NCI-H1417 treated with DMSO at 0.1 percent for 48 hours (cell line): ENCODE results near the gene XK.
"Not testable (repeated sequence)": the region's sequence is repeated elsewhere in the genome, so short reads cannot be mapped to it uniquely, and the experiment has no call there.

Experiments used
- DNase-seq: peaks from one replicate; lab custom pipeline; 2025; lab: John Stamatoyannopoulos, UW

The XK gene

GRCh38 chrX:37685381-37686359, at the start of gene XK:
Gene XK, plus strand, starts transcription at chrX:37685791. Its CDS starts 171 bp downstream, at chrX:37685962.
- no peak for DNase-seq

- no peak for DNase-seq
Measured at GRCh38 chrX:37638047-37638446, 47.5 kb upstream of the XK start.

GRCh38 chrX:37640142-37640541, 45.4 kb upstream of the XK start:
- DNase-seq: no peak

- no peak for DNase-seq
Measured at GRCh38 chrX:37641859-37642258, 43.7 kb upstream of the XK start.

GRCh38 chrX:37644381-37645305, 40.9 kb upstream of the XK start:
- no peak for DNase-seq

- DNase-seq: no peak
Measured at GRCh38 chrX:37646254-37646653, 39.3 kb upstream of the XK start.

- DNase-seq: not testable (repeated sequence)
Measured at GRCh38 chrX:37650879-37651278, 34.7 kb upstream of the XK start.

GRCh38 chrX:37651921-37652452, 33.6 kb upstream of the XK start:
- DNase-seq: no peak

GRCh38 chrX:37652589-37653231, 32.9 kb upstream of the XK start:
- DNase-seq: no peak

GRCh38 chrX:37653397-37654085, 32.0 kb upstream of the XK start:
- no peak for DNase-seq

- no peak for DNase-seq
Measured at GRCh38 chrX:37658343-37659030, 27.1 kb upstream of the XK start.

GRCh38 chrX:37659047-37659446, 26.5 kb upstream of the XK start:
- no peak for DNase-seq

GRCh38 chrX:37662181-37662580, 23.4 kb upstream of the XK start:
- DNase-seq: no peak

GRCh38 chrX:37666516-37666915, 19.1 kb upstream of the XK start:
- no peak for DNase-seq

GRCh38 chrX:37667141-37667540, 18.4 kb upstream of the XK start:
- DNase-seq: no peak

GRCh38 chrX:37672563-37672962, 13.0 kb upstream of the XK start:
- DNase-seq: no peak

- DNase-seq: no peak
Measured at GRCh38 chrX:37676811-37677210, 8.8 kb upstream of the XK start.

- DNase-seq: no peak
Measured at GRCh38 chrX:37677243-37677642, 8.3 kb upstream of the XK start.

GRCh38 chrX:37677765-37678164, 7.8 kb upstream of the XK start:
- no peak for DNase-seq

GRCh38 chrX:37678574-37678973, 7.0 kb upstream of the XK start:
- DNase-seq: no peak

- DNase-seq: no peak
Measured at GRCh38 chrX:37679230-37679629, 6.4 kb upstream of the XK start.
